Esophagus muscularis mucosa (tissue), 4 donors: ENCODE data around the gene FOLR3.

Source experiments
- CTCF ChIP-seq, 3 experiments: fragments of 200-600 bp in 2 of 3; fragments of 450-650 bp in 1 of 3; sonication (generic) in 2 of 3; IDR thresholded peaks; one replicate each; pipeline ENCODE4 v1.5.1; 2017 to 2019; ENCODE audit warnings: antibody characterized with exemption in 3 of 3, mild to moderate bottlenecking in 2 of 3, moderate library complexity in 1 of 3
- EP300 ChIP-seq: sonication (generic); formaldehyde crosslinking; IDR thresholded peaks from one replicate; pipeline ENCODE4 v1.6.1; 2017; ENCODE audit warnings: antibody characterized with exemption
- POLR2A ChIP-seq: fragments of 450-650 bp; IDR thresholded peaks from one replicate; pipeline ENCODE4 v1.6.1; 2017; ENCODE audit warnings: antibody characterized with exemption, moderate library complexity, mild to moderate bottlenecking, low read depth
- POLR2AphosphoS5 ChIP-seq, 2 donors: sonication (generic); formaldehyde crosslinking; IDR thresholded peaks; one replicate each; pipeline ENCODE4 v1.6.1; 2017; ENCODE audit warnings: antibody characterized with exemption in 2 of 2

- TF ChIP-seq CTCF (IDR thresholded peaks at IDR 0.05) (no peak), POLR2A (no peak), POLR2AphosphoS5 (IDR thresholded peaks at IDR 0.05) (no peak), EP300 (no peak)
Measured at GRCh38 chr11:72150882-72151281, 15.4 kb downstream of the FOLR3 start.
